HL-60/S4 treated with retinoic acid at 250 ng/mL for 4 days and 3 days (cell line): ENCODE measurements around the gene BEND5.

Source experiments
- in situ Hi-C: fragments of 300-500 bp; cut with MboI; formaldehyde crosslinking; loops from 2 replicates; pipeline ENCODE4 v1.7.0; 2022; ENCODE audit warnings: low sequenced_read_pairs

Gene BEND5

DNA sequence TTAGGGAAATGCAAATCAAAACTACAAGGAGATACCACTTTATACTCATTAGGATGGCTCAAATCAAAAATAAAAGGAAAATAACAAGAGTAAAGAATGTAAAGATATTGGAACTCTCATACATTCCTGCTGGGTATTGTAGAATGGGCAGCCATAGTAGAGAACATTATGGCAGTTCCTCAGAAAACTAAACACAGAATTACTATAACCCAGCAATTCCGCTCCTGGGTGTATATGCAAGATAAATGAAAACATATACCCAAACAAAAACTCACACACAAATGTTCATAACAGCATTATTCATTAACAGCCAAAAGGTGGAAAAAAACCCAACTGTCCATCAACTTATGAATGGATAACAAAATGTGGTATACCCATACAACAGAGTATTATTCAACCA, 11.4 kb downstream of the BEND5 start:
- in situ Hi-C loops = no loop called here

GRCh38 chr1:48761986-48762385, 14.7 kb downstream of the BEND5 start:
- in situ Hi-C loops = no loop called here

DNA sequence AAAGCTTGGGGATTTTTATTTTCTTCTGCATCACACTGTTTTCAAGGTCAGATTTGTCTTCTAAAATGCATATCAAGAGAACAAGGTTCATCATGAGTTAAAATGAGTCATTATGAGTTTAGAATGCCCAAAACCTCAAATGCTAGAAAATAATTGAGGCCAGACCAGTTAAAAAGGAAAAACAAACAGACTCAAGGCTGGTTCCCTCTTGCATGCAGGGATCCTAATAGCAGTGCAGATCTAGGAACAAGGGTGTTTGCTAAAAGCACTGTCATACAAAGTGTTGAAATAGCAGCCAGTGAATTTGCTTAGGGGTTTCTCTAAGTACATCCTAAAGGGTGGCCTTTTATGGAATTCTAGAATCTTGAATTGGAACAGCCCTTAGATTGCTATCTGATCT, 15.3 kb downstream of the BEND5 start:
- in situ Hi-C loops = no loop called here

DNA sequence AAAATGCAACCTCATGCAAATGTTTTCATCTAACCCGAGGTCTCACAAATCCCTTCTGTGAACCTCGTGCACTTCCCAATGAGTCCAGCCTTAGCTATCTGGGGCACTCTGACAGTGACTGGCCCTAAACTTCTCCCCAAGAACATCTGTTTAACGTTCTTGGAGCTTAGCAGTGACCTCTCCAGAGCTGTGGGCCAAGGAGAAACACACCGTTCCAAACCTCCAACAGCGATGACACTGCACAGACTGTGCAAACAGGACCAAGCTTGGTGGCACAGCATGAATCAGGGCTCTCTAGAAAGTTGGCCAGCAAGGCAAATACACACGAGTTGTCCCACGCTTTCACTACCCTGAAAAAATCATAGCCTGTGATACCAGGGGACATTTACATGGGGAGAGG, 15.8 kb downstream of the BEND5 start:
- in situ Hi-C loops = no loop called here

DNA sequence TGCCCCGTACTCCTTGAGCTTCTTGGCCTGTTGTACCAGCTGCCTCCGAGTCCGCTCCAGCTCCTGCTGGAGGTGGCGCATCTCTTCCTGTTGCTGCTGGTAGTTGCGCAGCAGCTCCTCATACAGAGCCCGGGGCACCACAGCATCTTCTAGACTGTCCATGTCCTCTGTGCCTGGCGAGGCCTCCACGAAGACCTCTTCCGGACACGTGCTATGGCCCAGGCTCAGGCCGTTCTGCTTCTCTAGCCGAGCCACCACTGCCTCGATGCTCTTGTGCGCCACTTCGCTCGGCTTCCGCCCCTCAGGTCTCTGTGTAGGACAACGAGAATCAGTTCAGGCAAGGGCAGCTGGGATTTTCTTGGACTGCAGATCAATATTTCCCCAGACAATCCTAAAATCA, 17.7 kb downstream of the BEND5 start:
- in situ Hi-C loops = no loop called here

GRCh38 chr1:48757363-48757762, 19.3 kb downstream of the BEND5 start:
- in situ Hi-C loops = no loop called here

- in situ Hi-C loops = no loop called here
Measured at GRCh38 chr1:48756683-48757316, 19.9 kb downstream of the BEND5 start.

- in situ Hi-C loops = no loop called here
Measured at GRCh38 chr1:48753293-48753692, 23.4 kb downstream of the BEND5 start.

DNA sequence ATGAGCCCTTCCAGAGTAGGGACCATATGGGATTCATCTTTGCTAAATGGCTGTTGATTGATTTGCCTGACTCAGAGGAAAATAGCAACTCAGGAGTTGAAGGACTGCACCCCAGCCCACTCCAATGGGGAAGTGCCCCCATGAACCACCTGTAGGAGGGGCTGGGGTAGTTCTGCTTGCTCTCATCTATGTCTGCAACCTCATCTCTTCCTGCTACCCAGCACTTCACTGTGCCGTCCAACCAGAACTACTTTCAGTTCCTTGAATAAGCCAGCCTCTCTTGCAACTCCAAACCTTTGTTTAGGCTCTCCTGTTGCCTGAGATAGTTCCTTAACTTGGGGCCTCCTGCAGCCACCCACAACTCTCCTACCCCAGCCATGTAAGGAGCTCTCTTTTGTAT, 26.6 kb downstream of the BEND5 start:
- in situ Hi-C loops = no loop called here

DNA sequence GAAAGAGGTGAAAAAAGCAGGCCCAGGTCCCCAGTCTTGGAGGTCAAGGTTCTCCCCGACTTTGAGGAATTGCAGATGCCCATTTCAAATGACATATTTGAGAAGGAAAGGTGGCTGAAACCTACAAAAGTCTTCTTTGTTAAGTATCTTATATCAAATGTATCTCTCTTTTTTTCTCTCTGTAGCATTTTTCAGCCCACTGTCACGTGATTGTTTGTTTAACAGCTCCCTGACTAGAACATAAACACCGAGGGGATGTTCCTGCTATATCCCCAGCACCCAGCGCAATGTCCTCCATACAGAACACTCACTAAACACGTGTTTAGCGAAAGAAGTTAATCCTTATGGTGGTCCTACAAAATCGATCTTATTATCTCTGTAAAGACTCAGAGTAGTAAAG, 27.6 kb downstream of the BEND5 start:
- in situ Hi-C loops = no loop called here

DNA sequence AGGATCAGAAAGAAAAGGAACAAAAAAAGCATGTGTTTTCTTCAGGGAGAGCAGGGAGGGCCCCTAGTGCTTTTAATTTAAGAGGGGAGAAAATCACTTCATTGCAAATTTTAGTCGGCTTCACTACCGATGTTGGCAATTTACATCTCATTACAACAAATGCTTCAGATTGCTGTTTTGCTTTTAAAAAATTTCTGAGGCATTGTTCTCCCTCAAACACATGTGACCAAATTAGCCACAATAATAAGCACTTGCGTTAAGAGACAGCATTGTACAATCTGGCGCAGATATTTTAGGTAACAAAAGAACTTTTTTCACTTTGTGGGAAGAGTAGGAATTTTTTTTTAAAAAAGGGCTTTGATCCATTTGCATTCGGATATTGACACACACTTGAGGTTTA, 29.8 kb downstream of the BEND5 start:
- in situ Hi-C loops = no loop called here

DNA sequence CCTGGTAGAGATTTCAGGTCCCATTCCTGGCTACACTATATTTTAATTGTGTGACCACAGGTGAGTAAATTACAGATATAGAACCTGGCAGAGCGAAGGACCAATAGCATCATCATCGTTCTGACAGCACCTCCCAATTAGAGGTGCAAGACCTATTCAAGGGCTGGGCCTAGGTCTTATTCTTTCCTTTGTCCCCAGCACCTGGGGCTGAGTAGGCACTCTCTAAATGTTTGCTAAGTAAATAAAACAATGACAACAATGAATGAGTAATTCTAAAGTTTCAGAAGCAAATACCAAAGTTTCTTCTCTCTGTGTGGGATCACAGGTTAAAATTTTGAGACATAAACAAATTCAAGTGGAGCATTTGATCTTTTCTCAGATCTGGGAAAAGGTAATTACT, 32.7 kb downstream of the BEND5 start:
- in situ Hi-C loops = no loop called here

- in situ Hi-C loops = no loop called here
Measured at GRCh38 chr1:48743480-48743879, 33.2 kb downstream of the BEND5 start.

DNA sequence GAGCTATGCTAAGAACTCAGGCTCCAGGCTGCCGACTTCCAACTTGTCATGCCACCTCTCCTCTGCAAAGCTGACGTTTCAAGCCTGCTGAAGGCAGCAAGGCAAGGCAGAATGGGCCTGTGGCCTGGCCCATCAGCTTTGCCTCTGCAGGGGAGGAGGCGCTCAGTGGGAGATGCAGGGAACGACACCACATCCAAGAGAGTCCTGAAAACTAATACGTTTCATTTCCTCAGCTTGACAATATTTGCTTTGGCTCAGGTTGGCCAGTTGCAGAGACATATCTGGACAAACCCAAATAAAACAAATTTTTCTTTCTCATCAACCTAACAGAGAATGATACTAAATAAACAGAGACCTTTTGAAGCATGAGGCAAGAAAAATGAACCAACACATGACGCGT, 35.3 kb downstream of the BEND5 start:
- in situ Hi-C loops = no loop called here

- in situ Hi-C loops = no loop called here
Measured at GRCh38 chr1:48740621-48741020, 36.1 kb downstream of the BEND5 start.

- in situ Hi-C loops = no loop called here
Measured at GRCh38 chr1:48739091-48739490, 37.6 kb downstream of the BEND5 start.

DNA sequence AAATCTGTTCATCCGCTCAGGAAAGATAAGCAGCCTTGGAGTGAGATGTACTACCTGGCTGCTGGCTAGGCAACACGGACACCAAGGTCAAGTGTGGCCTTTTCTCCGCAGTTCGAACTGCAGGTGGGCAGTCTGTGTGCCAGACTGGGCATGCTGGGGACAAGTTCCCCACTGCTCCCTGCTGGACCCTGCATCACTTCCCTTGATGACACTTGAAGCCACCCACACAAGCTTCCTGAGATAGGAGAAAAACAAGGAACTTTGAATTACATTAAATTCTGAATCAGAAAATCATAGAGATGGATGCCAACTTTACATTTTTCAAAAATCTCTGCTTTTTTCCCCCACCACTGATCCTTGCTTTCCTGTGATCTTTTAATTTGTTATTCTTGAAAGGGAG, 38.3 kb downstream of the BEND5 start:
- in situ Hi-C loops = no loop called here

DNA sequence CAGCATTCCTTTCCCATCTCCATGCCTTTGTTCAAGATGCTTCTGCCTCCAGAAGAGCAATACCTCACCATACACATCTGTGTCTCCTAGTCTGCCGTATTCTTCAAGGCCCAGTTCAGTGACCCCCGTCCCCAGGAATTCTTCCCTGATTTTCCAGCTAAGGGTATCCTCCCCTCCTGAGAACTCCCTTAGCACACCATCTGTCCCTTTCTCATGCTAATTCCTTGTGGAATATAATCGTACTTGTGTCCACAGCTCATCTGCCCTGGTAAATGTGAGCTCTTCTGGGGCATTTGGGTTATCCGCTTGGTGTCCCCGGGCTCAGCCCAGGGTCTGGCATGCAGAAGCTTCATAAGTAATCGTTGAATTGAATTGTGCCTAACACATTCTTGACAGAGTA, 40.9 kb downstream of the BEND5 start:
- in situ Hi-C loops = no loop called here

GRCh38 chr1:48730164-48730910, 46.4 kb downstream of the BEND5 start:
- in situ Hi-C loops = no loop called here

DNA sequence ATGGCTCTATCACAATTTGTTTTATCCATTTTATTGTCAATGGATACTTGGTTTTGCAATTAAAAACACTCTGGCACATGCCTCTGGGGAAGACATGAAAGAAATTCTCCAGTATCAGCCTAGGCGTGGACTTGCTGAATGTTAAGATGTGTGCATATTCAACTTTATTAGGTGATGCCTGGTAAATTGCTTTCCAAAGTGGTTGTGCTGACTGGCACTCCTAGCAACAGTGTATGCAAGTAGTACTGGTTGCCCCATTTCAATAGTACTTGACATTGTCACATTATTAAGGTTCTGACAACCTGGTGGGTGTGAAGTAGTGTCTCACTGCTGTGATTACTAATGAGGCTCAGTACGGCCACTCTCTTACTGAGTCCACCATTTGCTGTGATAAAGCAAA, 48.1 kb downstream of the BEND5 start:
- in situ Hi-C loops = no loop called here

- in situ Hi-C loops = no loop called here
Measured at GRCh38 chr1:48726557-48727215, 50.0 kb downstream of the BEND5 start.

DNA sequence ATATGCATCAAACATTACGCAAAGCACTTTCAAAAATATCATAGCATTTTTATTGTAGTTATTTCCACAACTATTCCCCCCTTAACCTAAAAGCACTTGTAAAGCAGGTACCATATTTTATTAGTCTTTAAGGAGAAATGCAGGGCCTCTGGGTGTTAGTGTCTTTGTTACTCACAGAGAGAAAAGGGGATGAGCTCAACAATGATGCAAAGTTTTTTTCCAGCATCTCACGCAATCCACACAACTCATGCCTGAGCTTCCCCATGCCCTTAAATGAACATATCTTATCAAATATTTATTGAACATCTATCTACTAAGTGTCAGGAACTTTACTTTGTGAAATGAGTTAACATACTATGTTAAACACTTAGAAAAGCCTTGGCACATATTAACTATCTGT, 50.6 kb downstream of the BEND5 start:
- in situ Hi-C loops = no loop called here
